Esophagus squamous epithelium (tissue), 5 donors: ENCODE data around the gene ULBP1. TPM values are rescaled to one million over a fixed set of nuclear protein-coding genes. Genes with fewer than 3 reads are reported as not detected.
"Not testable (repeated sequence)": the region's sequence is repeated elsewhere in the genome, so short reads cannot be mapped to it uniquely, and the experiment has no call there.

Source experiments
- DNase-seq: peaks from one replicate; lab custom pipeline; 2025; lab: John Stamatoyannopoulos, UW
- H3K27ac ChIP-seq, 4 donors: fragments of 200-600 bp; sonication (generic); one replicate each; pipeline ENCODE4 v1.5.1; 2016 to 2019; ENCODE audit warnings: mild to moderate bottlenecking in 1 of 4
- H3K27me3 ChIP-seq, 4 donors: fragments of 200-600 bp; sonication (generic); 1 replicate in 3 of 4; 2 replicates in 1 of 4; pipeline versions ENCODE4 v1.5.1 to v1.6.0; 2017 to 2021; ENCODE audit warnings: antibody characterized with exemption in 1 of 4
- H3K36me3 ChIP-seq, 3 donors: fragments of 200-600 bp; sonication (generic); one replicate each; pipeline ENCODE4 v1.5.1; 2016 to 2019
- H3K4me1 ChIP-seq, 3 donors: fragments of 200-600 bp; sonication (generic); one replicate each; pipeline ENCODE4 v1.5.1; 2017 to 2019
- H3K4me3 ChIP-seq, 4 donors: fragments of 200-600 bp; sonication (generic); 1 replicate in 3 of 4; 2 replicates in 1 of 4; pipeline ENCODE4 v1.5.1; 2016 to 2019; ENCODE audit warnings: mild to moderate bottlenecking in 2 of 4, moderate library complexity in 1 of 4
- H3K9me3 ChIP-seq, 3 donors: fragments of 200-600 bp; sonication (generic); one replicate each; pipeline ENCODE4 v1.5.1; 2016 to 2019
- POLR2A ChIP-seq, 4 donors: fragments of 450-650 bp; IDR thresholded peaks; one replicate each; pipeline ENCODE4 v1.6.1; 2017; ENCODE audit warnings: antibody characterized with exemption in 4 of 4, mild to moderate bottlenecking in 4 of 4, moderate library complexity in 3 of 4
- WGBS, 2 donors: methylation state at CpG; one replicate each; pipeline ENCODE4 v1.1.5; 2018; 5-methylcytosine and 5-hydroxymethylcytosine counted together
- intact Hi-C: fragments of 100-400 bp; cut with DNase I; formaldehyde crosslinking; loops from one replicate; pipeline ENCODE4 v1.15.0; 2022
- total RNA-seq, 4 donors: library from RNA; depleted of rRNA; stranded (reverse); fragments of >200 nt; gene quantifications; one replicate each; pipeline ENCODE4 v1.1.0, GENCODE V29; 2016
- TF ChIP-seq, protein P1 (sequence below), 6 experiments: fragments of 450-650 bp in 4 of 6; fragments of 200-600 bp in 2 of 6; sonication (generic) in 2 of 6; IDR thresholded peaks; one replicate each; pipeline ENCODE4 v1.5.1; 2016 to 2019; ENCODE audit warnings: antibody characterized with exemption in 6 of 6, mild to moderate bottlenecking in 4 of 6, moderate library complexity in 4 of 6
- donor health status: DM: yes; HTN: yes; CAD: no.

Gene ULBP1
- total RNA-seq, 4 donors from 2014 or later = 0.26 to 0.27 TPM; not detected in 2

DNA sequence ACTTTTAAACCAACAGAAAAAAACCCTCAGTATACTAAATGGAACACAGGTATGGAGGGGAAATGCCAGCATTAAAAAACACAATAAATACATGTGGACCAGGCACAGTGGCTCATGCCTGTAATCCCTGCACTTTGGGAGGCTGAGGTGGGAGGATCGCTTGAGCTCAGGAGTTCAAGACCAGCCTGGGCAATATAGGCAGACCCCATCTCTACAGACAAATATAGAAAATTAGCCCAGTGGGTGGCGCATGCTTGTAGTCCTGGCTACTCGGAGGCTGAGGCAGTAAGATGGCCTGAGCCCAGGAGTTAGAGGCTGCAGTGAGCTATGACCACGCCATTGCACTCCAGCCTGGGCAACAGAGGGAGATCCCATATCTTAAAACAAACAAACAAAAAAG, 3.9 kb upstream of the ULBP1 start:
- intact Hi-C loops, H3K4me3 ChIP-seq, H3K9me3 ChIP-seq, H3K36me3 ChIP-seq, H3K27ac ChIP-seq, DNase-seq: not testable (repeated sequence)
- 52 to 88% methylated on average over 3 of the region's 4 CpGs for WGBS, 2 donors
- H3K4me1 ChIP-seq = peaks cover 18 to 21% (median 18%) of the 10 kb centered on the region in 3 donors
- peaks cover 7 to 98% (median 15%) of the 10 kb centered on the region in 4 donors for H3K27me3 ChIP-seq

DNA sequence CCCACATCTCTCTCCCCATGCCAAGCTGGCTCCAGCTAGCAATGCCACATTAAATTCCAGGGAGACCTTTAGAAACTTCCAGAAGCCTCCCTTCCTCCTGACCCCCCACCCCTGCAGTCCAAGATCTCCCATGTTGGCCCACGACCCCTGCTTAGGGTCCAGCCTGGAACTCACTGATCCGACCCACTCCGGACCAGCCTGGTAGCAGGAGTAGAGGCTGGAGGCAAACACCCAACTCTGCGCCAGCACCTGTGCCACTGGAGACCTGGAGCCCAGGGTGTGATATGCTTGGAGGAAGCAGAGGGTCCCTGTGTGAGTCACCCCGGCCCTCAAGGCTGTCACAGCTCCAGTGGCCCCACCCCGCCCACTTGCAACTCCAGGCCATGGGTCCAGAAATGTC, 3.3 kb upstream of the ULBP1 start:
- Histone ChIP-seq H3K4me3 (no peak overlapping the region), H3K36me3 (no peaks in the 10 kb centered on the region), H3K4me1 (peaks cover 22 to 28% (median 24%) of the 10 kb centered on the region in 3 donors), H3K27me3 (peaks cover 10 to 98% (median 19%) of the 10 kb centered on the region in 4 donors), H3K27ac (no peak overlapping the region), H3K9me3 (no peaks in the 10 kb centered on the region)
- TF ChIP-seq, protein P1, sequence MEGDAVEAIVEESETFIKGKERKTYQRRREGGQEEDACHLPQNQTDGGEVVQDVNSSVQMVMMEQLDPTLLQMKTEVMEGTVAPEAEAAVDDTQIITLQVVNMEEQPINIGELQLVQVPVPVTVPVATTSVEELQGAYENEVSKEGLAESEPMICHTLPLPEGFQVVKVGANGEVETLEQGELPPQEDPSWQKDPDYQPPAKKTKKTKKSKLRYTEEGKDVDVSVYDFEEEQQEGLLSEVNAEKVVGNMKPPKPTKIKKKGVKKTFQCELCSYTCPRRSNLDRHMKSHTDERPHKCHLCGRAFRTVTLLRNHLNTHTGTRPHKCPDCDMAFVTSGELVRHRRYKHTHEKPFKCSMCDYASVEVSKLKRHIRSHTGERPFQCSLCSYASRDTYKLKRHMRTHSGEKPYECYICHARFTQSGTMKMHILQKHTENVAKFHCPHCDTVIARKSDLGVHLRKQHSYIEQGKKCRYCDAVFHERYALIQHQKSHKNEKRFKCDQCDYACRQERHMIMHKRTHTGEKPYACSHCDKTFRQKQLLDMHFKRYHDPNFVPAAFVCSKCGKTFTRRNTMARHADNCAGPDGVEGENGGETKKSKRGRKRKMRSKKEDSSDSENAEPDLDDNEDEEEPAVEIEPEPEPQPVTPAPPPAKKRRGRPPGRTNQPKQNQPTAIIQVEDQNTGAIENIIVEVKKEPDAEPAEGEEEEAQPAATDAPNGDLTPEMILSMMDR (IDR thresholded peaks at IDR 0.05) = no peak
- TF ChIP-seq POLR2A (IDR thresholded peaks at IDR 0.05) = no peak
- intact Hi-C loops = no loop called here
- DNase-seq = no peak
- 74 to 75% methylated on average over 5 to 6 of the region's 6 CpGs for WGBS, 2 donors

DNA sequence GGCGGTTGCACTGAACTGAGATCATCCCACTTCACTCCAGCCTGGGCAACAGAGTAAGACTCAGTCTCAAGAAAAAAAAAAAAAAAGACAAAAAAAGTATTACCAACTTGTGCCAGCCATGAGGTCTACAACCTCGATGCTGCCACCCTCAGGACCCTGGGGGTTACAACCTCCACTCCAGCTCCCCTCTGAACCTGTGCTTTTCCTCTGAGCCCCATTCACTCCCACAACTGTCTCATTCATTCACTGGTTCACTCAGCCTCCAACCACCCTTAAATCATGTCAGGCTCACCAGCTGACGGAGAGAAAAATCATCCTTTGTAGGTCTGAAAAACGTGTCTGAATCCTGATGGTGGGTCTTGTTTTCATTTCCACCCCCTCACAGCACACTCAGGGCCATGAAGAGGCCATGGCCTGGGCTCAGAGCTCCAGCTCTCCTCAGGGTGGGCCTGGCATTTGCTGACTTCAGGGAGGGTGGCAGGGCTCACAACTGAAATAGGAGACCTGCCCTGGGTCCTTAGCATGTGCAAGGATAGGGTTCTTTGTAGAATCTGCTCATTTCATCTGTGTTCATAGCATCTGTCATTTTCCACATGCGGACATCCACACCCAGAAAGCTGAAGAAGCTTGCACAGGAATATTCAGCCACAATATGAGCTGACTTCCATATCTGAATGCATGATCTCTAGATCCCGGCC, 1.9 kb upstream of the ULBP1 start:
- TF ChIP-seq, protein P1 (IDR thresholded peaks at IDR 0.05) = no peak
- TF ChIP-seq POLR2A (IDR thresholded peaks at IDR 0.05) = no peak
- intact Hi-C loops = no loop called here
- Histone ChIP-seq H3K36me3 (no peaks in the 10 kb centered on the region), H3K27me3 (peaks cover 10 to 98% (median 18%) of the 10 kb centered on the region in 4 donors), H3K27ac (no peak overlapping the region), H3K9me3 (no peaks in the 10 kb centered on the region), H3K4me3 (no peak overlapping the region), H3K4me1 (peaks cover 22 to 28% (median 24%) of the 10 kb centered on the region in 3 donors)
- no peak for DNase-seq
- WGBS, 2 donors = 59 to 75% methylated on average over 6 of the region's 6 CpGs

DNA sequence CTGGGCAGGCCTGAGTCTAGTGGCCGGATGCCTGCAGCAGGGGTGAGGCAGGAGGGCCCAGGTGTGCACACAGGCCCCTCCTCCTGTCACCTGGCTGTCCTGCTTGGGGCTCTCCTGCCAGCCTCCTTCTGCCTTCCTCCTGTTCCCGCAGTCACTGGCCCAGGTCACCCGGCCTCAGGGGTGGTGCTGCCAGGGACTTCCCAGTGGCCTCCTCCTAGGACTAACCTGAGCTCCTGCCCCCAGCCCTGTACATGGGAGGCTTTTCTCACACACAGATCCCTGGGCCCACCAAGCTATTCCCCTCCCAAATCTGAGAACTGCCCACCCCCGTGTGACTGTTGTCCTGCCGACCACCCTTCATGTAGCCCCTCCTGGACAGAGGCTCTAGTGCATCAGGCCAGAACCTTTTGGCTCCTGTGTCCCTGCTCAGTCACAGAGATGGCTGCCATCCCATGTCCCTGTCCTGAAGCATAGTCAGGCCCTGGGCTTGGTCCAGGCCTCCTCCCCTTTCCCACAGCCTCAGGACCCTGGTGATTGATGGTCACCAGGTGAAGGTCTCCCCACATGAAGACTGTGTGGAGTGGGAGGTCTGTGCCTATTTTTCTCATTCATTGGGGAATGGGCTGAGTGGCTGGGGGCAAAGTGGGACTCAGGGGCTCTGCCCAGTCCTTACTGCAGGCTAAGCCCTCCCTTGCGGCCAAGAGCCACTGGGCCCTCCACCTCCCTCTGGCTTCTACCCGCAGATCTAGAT, 1.1 kb upstream of the ULBP1 start:
- intact Hi-C loops = no loop called here
- Histone ChIP-seq H3K27ac (no peak overlapping the region), H3K9me3 (no peaks in the 10 kb centered on the region), H3K4me3 (peak overlapping the region in 2 of 4 donors; percentile 44 to 71), H3K36me3 (no peaks in the 10 kb centered on the region), H3K4me1 (peaks cover 22 to 28% (median 24%) of the 10 kb centered on the region in 3 donors), H3K27me3 (peaks cover 10 to 98% (median 18%) of the 10 kb centered on the region in 4 donors)
- TF ChIP-seq, protein P1 (IDR thresholded peaks at IDR 0.05) = no peak
- no peak for TF ChIP-seq POLR2A (IDR thresholded peaks at IDR 0.05)
- no peak for DNase-seq
- WGBS, 2 donors = 81% methylated on average over 5 of the region's 7 CpGs

DNA sequence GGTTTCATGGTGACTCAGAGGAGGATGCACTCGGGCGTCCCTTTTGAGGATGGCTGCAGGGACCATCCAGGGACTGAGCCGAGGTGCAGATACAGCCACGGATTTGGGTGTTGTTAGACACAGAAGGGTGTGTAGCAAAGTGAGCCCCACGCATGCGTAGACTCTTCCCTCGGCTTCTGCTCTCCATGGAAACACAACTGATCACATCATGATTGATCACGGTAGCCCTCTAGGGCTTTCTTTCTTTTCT, 606 bp upstream of the ULBP1 start:
- Histone ChIP-seq H3K4me1 (peaks cover 22 to 28% (median 24%) of the 10 kb centered on the region in 3 donors), H3K27me3 (peaks cover 10 to 98% (median 18%) of the 10 kb centered on the region in 4 donors), H3K9me3 (no peaks in the 10 kb centered on the region), H3K27ac (peak overlapping the region in 2 of 4 donors; percentile 27 to 36), H3K36me3 (no peaks in the 10 kb centered on the region), H3K4me3 (peak overlapping the region; percentile 35 to 71 (median 50))
- TF ChIP-seq, protein P1 (IDR thresholded peaks at IDR 0.05) = no peak
- TF ChIP-seq POLR2A (IDR thresholded peaks at IDR 0.05) = no peak
- no peak for DNase-seq
- WGBS, 2 donors = 4 to 44% methylated on average over 6 of the region's 8 CpGs
- intact Hi-C loops = no loop called here
